RWPE1 (cell line): Measurements from ENCODE around the gene XXYLT1.

Experiments used
- CTCF ChIA-PET: fragments of 350-600 bp; sonication (Branson Sonifier 250); formaldehyde crosslinking; extraction: SDS; loops from one replicate; lab custom pipeline; 2021; lab: Yijun Ruan, JAX
- POLR2A ChIA-PET: fragments of 400-600 bp; formaldehyde crosslinking; extraction: SDS; loops from one replicate; lab custom pipeline; 2020; ENCODE audit warnings: antibody characterized with exemption; ENCODE audit not compliant: low non-redundant PET; lab: Yijun Ruan, JAX
- DNase-seq: peaks from one replicate; pipeline ENCODE4 v3.0.0; 2012; ENCODE audit warnings: low spot score
- H3K27ac ChIP-seq: fragments of 450-650 bp; 2 replicates; pipeline ENCODE4 v1.5.1; 2017
- TF ChIP-seq, protein P1 (sequence below): fragments of 450-650 bp; conservative IDR thresholded peaks from 2 replicates; pipeline ENCODE4 v1.5.1; 2017; ENCODE audit warnings: low read depth, mild to moderate bottlenecking

Gene XXYLT1

DNA sequence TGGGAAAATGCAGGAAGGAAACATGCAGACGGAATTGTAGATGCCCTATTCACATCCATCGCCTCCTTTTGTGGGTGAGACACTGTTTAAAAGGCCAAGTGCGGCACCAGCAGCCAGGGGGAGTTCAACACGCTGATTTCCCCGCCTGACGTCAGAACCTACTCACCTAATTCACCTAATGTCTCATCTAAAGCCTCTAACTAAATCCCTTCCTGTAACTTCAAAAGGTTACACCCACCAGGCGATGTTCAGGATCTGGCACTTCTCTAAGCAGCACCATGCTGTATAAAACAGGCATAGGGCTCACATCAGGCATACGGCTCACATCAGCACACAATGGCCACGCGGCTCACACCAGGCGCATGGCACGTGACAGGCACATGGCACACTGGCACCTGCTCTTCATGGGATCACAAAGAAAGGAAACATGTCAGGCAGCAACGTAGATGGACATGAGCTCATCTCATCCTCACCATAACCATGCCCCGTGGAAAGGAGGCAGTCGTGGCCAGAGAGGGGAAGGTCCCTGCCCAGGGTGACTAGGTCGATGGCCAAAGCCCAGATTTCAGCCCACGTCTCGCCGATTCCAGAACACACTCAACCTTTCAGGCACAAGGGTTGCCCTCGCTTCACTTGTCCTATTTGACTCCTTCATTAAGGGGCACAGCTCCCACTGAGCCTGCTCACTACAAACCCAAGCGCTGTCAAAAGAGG is 21.7 kb downstream of the XXYLT1 start:
- TF ChIP-seq, protein P1, sequence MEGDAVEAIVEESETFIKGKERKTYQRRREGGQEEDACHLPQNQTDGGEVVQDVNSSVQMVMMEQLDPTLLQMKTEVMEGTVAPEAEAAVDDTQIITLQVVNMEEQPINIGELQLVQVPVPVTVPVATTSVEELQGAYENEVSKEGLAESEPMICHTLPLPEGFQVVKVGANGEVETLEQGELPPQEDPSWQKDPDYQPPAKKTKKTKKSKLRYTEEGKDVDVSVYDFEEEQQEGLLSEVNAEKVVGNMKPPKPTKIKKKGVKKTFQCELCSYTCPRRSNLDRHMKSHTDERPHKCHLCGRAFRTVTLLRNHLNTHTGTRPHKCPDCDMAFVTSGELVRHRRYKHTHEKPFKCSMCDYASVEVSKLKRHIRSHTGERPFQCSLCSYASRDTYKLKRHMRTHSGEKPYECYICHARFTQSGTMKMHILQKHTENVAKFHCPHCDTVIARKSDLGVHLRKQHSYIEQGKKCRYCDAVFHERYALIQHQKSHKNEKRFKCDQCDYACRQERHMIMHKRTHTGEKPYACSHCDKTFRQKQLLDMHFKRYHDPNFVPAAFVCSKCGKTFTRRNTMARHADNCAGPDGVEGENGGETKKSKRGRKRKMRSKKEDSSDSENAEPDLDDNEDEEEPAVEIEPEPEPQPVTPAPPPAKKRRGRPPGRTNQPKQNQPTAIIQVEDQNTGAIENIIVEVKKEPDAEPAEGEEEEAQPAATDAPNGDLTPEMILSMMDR: no peak

DNA sequence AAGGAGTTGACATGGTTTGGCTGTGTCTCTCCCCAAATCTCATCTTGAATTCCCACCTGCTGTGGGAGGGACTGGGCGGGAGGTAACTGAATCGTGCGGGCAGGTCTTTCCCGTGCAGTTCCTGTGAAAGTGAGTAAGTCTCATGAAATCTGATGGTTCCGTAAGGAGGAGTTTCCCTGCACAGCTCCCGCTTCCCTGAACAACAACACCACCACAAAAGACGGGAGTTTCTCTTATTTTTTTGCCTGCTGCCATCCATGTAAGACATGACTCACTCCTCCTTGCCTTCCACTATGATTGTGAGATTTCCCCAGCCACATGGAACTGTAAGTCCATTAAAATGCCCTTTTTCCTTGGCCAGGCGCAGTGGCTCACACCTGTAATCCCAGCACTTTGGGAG is 22.7 kb downstream of the XXYLT1 start:
- POLR2A ChIA-PET: no interaction called here
- CTCF ChIA-PET: interaction anchor here (0.6 kb wide), 1 partner anchor 142 kb away, joined by 4 read pairs; no protein-coding TSS in a partner anchor

More for the DNA sequence above, 21.7 kb downstream of the XXYLT1 start:
- POLR2A ChIA-PET: no interaction called here
- no peak for DNase-seq
- CTCF ChIA-PET: interaction anchor here (0.6 kb wide), 1 partner anchor 143 kb away, joined by 4 read pairs; no protein-coding TSS in a partner anchor
- H3K27ac ChIP-seq: no peak overlapping the region

DNA sequence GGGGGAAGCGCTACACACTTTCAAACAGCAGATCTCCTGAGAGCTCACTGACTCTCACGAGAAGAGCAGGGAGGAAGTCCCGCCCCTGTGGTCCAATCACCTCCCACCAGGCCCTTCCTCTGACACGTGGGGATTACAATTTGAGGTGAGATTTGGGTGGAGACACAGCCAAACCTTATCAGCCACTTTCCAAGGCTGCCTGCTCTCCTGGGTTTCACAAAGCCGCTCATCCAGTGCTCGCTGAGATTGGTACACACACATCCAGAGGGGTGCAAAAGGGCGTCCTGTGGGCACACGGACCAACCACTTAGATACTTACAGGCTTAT is 23.1 kb downstream of the XXYLT1 start:
- ChIA-PET CTCF (no interaction called here), POLR2A (no interaction called here)
- TF ChIP-seq, protein P1: no peak
- no peak for DNase-seq
- H3K27ac ChIP-seq: no peak overlapping the region

More for the DNA sequence above, 22.7 kb downstream of the XXYLT1 start:
- H3K27ac ChIP-seq: no peak overlapping the region
- DNase-seq: no peak
- TF ChIP-seq, protein P1: no peak

DNA sequence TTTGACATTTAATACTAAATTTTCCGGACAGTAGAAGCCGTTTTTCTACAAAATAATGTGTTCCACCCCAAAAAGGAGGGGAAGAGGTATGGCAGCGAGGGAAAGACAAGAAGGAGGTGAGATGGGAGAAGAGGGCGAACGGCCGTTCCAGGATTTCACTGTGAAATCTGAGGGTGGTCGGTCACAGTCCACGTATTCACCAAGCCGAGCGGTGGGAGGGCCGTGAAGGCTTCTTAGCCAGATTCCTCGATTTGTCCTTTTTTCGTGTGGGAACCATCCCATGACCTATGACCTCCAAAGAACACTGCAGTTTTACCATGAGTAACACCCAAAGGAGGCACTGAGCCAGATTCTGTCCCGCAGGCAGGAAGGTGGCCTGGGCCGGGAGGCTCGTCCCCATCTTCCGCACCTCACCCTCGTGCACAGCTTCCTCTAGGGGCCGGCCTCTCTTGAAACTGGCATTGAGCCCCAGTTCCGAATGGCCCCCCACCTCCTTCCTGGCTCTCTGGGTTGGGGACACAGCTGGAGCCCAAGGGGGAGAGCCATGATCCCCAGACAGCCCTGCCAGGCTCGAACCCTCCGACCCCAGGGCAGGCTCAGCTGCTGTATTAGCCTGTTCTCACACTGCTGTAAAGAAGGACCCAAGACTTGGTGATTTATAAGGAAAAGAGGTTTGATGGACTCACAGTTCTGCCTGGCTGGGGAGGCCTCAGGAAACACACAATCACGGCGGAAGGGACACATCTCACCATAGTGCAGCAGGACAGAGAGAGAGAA is 23.7 kb downstream of the XXYLT1 start:
- CTCF ChIA-PET: no interaction called here
- H3K27ac ChIP-seq: no peak overlapping the region
- TF ChIP-seq, protein P1: no peak
- POLR2A ChIA-PET: no interaction called here
- no peak for DNase-seq

DNA sequence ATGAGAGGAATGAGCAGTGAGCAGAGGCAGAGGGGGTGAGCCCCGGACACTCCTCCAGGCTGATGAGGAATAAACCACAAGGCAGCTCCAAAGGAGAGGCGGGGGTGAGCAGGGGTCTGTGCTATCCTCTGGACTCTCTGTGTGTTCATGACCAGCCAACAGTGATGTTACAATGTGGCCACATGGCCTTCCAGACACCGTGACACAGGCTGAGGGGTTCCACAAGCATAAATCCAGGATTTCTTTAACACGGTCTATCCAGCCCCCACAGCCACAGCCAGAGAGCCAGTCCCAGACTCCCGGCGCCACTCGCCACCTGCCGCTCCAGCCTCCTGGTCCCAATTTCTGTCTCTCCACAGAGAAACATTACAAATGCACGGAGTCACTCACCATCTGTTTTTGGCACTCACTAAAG is 24.4 kb downstream of the XXYLT1 start:
- H3K27ac ChIP-seq: no peak overlapping the region
- TF ChIP-seq, protein P1: no peak
- no peak for DNase-seq
- ChIA-PET CTCF (no interaction called here), POLR2A (no interaction called here)

DNA sequence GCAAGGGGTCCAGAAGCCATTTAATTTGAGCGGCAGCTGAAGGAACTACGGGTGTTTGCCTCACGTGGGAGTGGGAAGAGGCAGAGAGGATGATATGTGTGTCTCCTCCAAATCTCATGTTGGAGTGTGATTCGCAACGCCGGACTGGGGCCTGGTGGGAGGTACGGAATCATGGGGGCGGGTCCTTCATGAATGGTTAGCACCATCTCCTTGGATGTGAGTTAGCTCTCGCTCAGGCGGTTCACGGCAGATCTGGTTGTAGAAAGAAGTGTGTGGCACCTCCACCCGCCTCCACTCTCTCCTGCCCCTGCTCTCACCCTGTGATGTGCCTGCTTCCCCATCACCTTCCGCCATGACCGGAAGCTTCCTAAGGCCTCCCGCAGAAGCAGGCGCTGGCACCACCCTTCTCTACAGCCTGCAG is 25.4 kb downstream of the XXYLT1 start:
- CTCF ChIA-PET: no interaction called here

More for the DNA sequence above, 25.4 kb downstream of the XXYLT1 start:
- no peak for DNase-seq
- no peak overlapping the region for H3K27ac ChIP-seq
- TF ChIP-seq, protein P1: no peak
- POLR2A ChIA-PET: no interaction called here
